ENCODE data around the gene FKBP5. TPM values are rescaled to one million over a fixed set of nuclear protein-coding genes. Genes with fewer than 3 reads are reported as not detected.

FKBP5 gene
- total RNA-seq, 2 experiments from 2014 or later: 42.5 to 79.1 TPM

DNA sequence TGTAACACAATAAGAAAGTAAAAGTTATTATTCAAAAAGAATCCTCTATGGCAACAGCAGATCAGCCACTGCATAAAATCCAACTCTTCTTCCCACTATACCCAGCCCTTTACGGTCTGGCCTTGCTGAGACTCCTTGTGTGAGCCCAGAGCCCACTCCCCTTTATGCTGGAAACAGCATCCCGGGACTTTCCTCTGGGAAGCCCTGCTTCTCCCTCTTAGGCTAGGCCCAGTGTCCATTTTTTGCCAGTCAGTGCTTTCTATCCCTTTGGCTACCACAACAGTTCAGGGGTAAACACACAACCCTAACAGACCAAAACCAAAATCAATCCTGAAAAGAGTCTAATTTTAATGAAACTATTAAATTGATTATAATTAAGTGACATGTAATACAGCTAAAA is 20.6 kb downstream of the FKBP5 start:
- Histone ChIP-seq H3K9me2 (ENCODE audit: insufficient read depth, low read length) (no peaks in the 10 kb centered on the region), H3K9me3 (ENCODE audit: low read length) (no peaks in the 10 kb centered on the region), H3K36me3 (ENCODE audit: insufficient read depth, low read length) (peaks cover 33% of the 10 kb centered on the region), H3K4me3 (ENCODE audit: low read depth, low read length, poor library complexity, severe bottlenecking) (peak overlapping the region; percentile 39), H3K4me1 (ENCODE audit: insufficient read depth, low read length, poor library complexity, severe bottlenecking) (peaks cover 60% of the 10 kb centered on the region), H3K79me2 (ENCODE audit: insufficient read depth, low read depth, low read length) (peaks cover 100% of the 10 kb centered on the region), H4K20me1 (ENCODE audit: insufficient read depth, low read length) (peaks cover 24% of the 10 kb centered on the region; the same call in 1 of the 2 replicates), H3K27ac (ENCODE audit: low read depth, low read length, poor library complexity, severe bottlenecking) (peak overlapping the region; percentile 27), H3K4me2 (ENCODE audit: low read length) (peak overlapping the region; percentile 67), H2AFZ (ENCODE audit: low read length) (no peak overlapping the region)
- ChIA-PET POLR2A (interaction anchor here (0.6 to 2.1 kb wide), 2 partner anchors 60 to 94 kb away, joined by 3 to 7 read pairs; no protein-coding TSS in a partner anchor), CTCF (ENCODE audit: unreplicated experiment) (no interaction called here)
- intact Hi-C loops (cut with micrococcal nuclease; ENCODE audit: unreplicated experiment): loop anchor here (5.0 kb wide), 1 partner anchor 64 kb away; no protein-coding TSS in a partner anchor
- no peak for DNase-seq (ENCODE audit: low spot score)
- TF ChIP-seq, protein P1, sequence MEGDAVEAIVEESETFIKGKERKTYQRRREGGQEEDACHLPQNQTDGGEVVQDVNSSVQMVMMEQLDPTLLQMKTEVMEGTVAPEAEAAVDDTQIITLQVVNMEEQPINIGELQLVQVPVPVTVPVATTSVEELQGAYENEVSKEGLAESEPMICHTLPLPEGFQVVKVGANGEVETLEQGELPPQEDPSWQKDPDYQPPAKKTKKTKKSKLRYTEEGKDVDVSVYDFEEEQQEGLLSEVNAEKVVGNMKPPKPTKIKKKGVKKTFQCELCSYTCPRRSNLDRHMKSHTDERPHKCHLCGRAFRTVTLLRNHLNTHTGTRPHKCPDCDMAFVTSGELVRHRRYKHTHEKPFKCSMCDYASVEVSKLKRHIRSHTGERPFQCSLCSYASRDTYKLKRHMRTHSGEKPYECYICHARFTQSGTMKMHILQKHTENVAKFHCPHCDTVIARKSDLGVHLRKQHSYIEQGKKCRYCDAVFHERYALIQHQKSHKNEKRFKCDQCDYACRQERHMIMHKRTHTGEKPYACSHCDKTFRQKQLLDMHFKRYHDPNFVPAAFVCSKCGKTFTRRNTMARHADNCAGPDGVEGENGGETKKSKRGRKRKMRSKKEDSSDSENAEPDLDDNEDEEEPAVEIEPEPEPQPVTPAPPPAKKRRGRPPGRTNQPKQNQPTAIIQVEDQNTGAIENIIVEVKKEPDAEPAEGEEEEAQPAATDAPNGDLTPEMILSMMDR (conservative IDR thresholded peaks at IDR 0.05; ENCODE audit: low read length): no peak
- TF ChIP-seq EZH2phosphoT487 (IDR thresholded peaks at IDR 0.05; ENCODE audit: borderline replicate concordance, low read depth, low read length): no peak
- no TSS peak for BruUV-seq (replicated peaks)

DNA sequence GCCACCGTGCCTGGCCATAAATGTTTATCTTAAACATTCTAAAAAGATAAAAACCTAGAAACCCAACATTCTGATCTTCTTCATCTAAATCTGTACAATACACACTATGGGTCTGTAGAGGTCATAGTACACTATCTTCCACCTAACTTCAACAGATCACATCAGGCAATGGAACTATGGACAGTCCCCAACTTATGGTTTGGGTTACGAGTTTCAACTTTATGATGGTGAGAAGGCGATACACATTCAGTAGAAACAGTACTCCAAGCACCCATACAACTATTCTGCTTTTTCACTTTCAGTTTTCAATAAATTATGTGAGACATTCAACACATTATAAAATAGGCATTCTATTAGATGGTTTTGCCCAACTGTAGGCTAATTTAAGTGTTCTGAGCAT is 23.1 kb downstream of the FKBP5 start:
- peak overlapping the region; percentile 11 for H3K27ac ChIP-seq (ENCODE audit: low read depth, low read length, poor library complexity, severe bottlenecking)
- POLR2A ChIA-PET: interaction anchor here (1.4 to 2.8 kb wide), 2 partner anchors 19 to 21 kb away, joined by 4 to 11 read pairs; no protein-coding TSS in a partner anchor
- peaks cover 89% of the 10 kb centered on the region for H3K79me2 ChIP-seq (ENCODE audit: insufficient read depth, low read depth, low read length)
- no peak for TF ChIP-seq EZH2phosphoT487 (IDR thresholded peaks at IDR 0.05; ENCODE audit: borderline replicate concordance, low read depth, low read length)
- TF ChIP-seq, protein P1 (conservative IDR thresholded peaks at IDR 0.05; ENCODE audit: low read length): no peak
- peaks cover 73% of the 10 kb centered on the region for H3K4me1 ChIP-seq (ENCODE audit: insufficient read depth, low read length, poor library complexity, severe bottlenecking)
- no peaks in the 10 kb centered on the region for H3K9me2 ChIP-seq (ENCODE audit: insufficient read depth, low read length)
- no TSS peak for BruUV-seq (replicated peaks)
- no peak overlapping the region for H3K4me3 ChIP-seq (ENCODE audit: low read depth, low read length, poor library complexity, severe bottlenecking)
- peak overlapping the region; percentile 22; the same call in 1 of the 2 replicates for H3K4me2 ChIP-seq (ENCODE audit: low read length)
- H4K20me1 ChIP-seq (ENCODE audit: insufficient read depth, low read length): peaks cover 24% of the 10 kb centered on the region; the same call in 1 of the 2 replicates
- peaks cover 13% of the 10 kb centered on the region for H3K36me3 ChIP-seq (ENCODE audit: insufficient read depth, low read length)
- no peaks in the 10 kb centered on the region for H3K9me3 ChIP-seq (ENCODE audit: low read length)
- no peak for DNase-seq (ENCODE audit: low spot score)
- no peak overlapping the region for H2AFZ ChIP-seq (ENCODE audit: low read length)
- intact Hi-C loops (cut with micrococcal nuclease; ENCODE audit: unreplicated experiment): loop anchor here (5.0 kb wide), 1 partner anchor 67 kb away; no protein-coding TSS in a partner anchor
- CTCF ChIA-PET (ENCODE audit: unreplicated experiment): no interaction called here

DNA sequence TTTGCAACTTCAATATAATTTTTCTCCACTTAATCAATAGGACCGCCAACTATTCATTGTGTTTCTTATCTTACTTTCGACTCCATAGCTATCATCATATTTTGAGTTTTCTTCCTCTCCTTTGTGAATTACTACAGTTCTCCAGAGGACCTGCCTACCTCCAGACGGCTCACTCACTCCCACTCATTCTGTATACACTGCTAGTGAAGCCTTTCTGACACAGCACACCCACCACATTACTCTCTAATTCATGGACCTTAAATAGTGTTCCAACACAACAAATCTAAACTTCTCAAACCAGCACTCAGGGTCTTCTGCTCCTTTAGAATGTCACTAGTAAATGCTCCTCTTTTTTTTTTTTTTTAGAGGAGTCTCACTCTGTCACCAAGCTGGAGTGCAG is 23.8 kb downstream of the FKBP5 start:
- TF ChIP-seq, protein P1 (conservative IDR thresholded peaks at IDR 0.05; ENCODE audit: low read length): no peak
- peaks cover 8% of the 10 kb centered on the region for H3K36me3 ChIP-seq (ENCODE audit: insufficient read depth, low read length)
- intact Hi-C loops (cut with micrococcal nuclease; ENCODE audit: unreplicated experiment): loop anchor here (5.0 kb wide), 1 partner anchor 67 kb away; no protein-coding TSS in a partner anchor
- BruUV-seq (replicated peaks): no TSS peak
- H3K4me2 ChIP-seq (ENCODE audit: low read length): peak overlapping the region; percentile 71
- H3K4me1 ChIP-seq (ENCODE audit: insufficient read depth, low read length, poor library complexity, severe bottlenecking): peaks cover 70% of the 10 kb centered on the region
- no peak for DNase-seq (ENCODE audit: low spot score)
- H3K9me3 ChIP-seq (ENCODE audit: low read length): no peaks in the 10 kb centered on the region
- no peaks in the 10 kb centered on the region for H3K9me2 ChIP-seq (ENCODE audit: insufficient read depth, low read length)
- H3K27ac ChIP-seq (ENCODE audit: low read depth, low read length, poor library complexity, severe bottlenecking): peak overlapping the region; percentile 51
- CTCF ChIA-PET (ENCODE audit: unreplicated experiment): no interaction called here
- H4K20me1 ChIP-seq (ENCODE audit: insufficient read depth, low read length): peaks cover 24% of the 10 kb centered on the region; the same call in 1 of the 2 replicates
- no peak overlapping the region for H2AFZ ChIP-seq (ENCODE audit: low read length)
- POLR2A ChIA-PET: interaction anchor here (2.8 kb wide), 1 partner anchor 21 kb away, joined by 11 read pairs; no protein-coding TSS in a partner anchor
- peaks cover 83% of the 10 kb centered on the region for H3K79me2 ChIP-seq (ENCODE audit: insufficient read depth, low read depth, low read length)
- peak overlapping the region; percentile 48 for H3K4me3 ChIP-seq (ENCODE audit: low read depth, low read length, poor library complexity, severe bottlenecking)
